ENCODE measurements around the gene PDLIM1. TPM values are rescaled to one million over a fixed set of nuclear protein-coding genes. Genes with fewer than 3 reads are reported as not detected.

PDLIM1 gene
- 27.2 TPM for total RNA-seq

DNA sequence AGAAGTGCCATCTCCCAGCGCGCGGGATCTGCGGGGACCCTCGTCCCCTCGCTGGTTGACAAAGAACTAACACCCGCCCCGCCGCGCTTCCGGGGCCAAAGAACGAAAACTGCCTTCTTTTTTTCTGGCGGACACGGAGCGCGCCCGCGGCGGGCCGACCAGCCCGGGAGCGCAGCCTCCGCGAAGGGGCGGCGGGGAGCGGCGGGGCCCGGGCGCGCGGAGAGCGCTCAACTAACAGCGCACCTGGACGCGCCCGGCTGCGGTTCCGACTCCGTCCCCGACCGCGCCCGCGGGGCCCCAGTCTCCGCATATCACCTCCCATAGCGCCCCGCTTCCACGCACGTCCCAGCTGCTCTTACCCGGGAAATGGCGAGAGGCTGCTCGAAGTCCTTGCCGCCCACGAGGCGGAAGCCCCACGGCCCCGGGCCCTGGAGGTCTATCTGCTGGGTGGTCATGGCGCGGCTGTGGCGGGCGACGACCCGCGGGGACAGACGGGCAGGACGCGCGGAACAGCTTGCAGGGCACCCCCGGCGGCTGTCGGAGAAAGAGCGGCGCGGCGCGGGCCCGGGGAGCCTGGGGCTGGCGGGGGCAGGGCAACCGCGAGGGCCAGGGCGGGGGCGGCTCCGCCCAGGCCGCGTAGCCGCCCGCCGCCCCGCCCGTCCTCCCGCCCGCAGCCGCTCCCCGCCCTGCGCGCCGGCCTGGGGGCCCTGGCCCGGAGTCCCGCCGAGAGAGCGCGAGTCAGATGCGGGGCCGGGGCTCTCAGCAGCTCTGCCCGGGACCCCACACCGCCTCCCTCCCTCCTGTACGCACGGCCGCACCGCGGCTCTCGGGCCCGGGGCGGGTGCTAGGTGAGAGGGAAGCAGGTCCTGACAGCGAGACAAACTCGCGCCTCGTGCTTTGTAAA lies at the start of gene PDLIM1:
PDLIM1 (minus strand) TSS at position 543 of the 904 bp plus-strand sequence; CDS start at position 455, 88 bp downstream.

DNA sequence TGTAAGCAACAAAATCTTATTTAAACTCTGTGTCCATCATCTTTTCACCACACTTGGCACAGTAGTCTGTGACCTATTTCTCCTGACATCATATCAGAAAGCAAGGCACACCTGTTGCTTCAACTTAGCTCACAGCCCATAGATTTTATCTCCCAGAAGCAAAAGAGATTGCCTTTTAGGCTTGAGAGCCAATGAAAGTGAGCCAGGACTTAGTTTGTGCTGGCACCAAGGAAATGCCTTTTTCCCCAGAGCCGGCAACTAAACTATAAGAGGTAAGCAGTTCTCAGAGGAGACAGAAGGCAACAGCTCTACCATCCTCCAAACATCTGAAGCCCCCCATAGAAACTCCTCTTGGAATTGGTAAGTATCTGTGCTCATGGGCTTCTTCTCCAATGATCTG lies 96.9 kb downstream of the PDLIM1 start, which contains the start of gene ACSM6:
ACSM6 (plus strand) TSS at position 295 of the 400 bp plus-strand sequence. CDS start 248 bp downstream, outside the sequence.

Other genes with a start within 250 kb of the PDLIM1 start
- 1.1 TPM for gene CYP2C8, start 221.5 kb downstream of the PDLIM1 start, total RNA-seq
- 0.12 TPM for gene ACSM6, start 96.8 kb downstream of the PDLIM1 start, total RNA-seq

All from metanephros (tissue), 1 donor.